ENCODE results near the gene EPB41L2.

The EPB41L2 gene

GRCh38 chr6:131039345-131039680 lies 23.7 kb downstream of the EPB41L2 start:
- H3K79me2 ChIP-seq (ENCODE audit: insufficient read depth, low read depth): peaks cover 16% of the 10 kb centered on the region
- no peak overlapping the region for H2AFZ ChIP-seq (ENCODE audit: low read depth)
- no peaks in the 10 kb centered on the region for H3K27me3 ChIP-seq (ENCODE audit: insufficient read depth, low read depth)
- H4K20me1 ChIP-seq (ENCODE audit: insufficient read depth): no peaks in the 10 kb centered on the region
- no peak for TF ChIP-seq CTCF (conservative IDR thresholded peaks at IDR 0.05; ENCODE audit: low read depth, low read length)
- H3K9ac ChIP-seq: no peak overlapping the region
- no peaks in the 10 kb centered on the region for H3K36me3 ChIP-seq (ENCODE audit: insufficient read depth)
- H3K4me1 ChIP-seq (ENCODE audit: low read depth, poor library complexity, severe bottlenecking): no peaks in the 10 kb centered on the region
- no peak overlapping the region for H3K4me3 ChIP-seq (IDR thresholded peaks at IDR 0.05; ENCODE audit: insufficient read depth, low read depth, low read length)
- H3K4me2 ChIP-seq: no peak overlapping the region
- H3K27ac ChIP-seq: no peak overlapping the region

GRCh38 chr6:131038597-131039344 lies 24.3 kb downstream of the EPB41L2 start:
- Histone ChIP-seq H2AFZ (ENCODE audit: low read depth) (no peak overlapping the region), H3K79me2 (ENCODE audit: insufficient read depth, low read depth) (peaks cover 16% of the 10 kb centered on the region)

GRCh38 chr6:131037194-131037897 lies 25.7 kb downstream of the EPB41L2 start:
- H3K79me2 ChIP-seq (ENCODE audit: insufficient read depth, low read depth): peaks cover 16% of the 10 kb centered on the region
- no peak overlapping the region for H3K27ac ChIP-seq
- no peaks in the 10 kb centered on the region for H3K27me3 ChIP-seq (ENCODE audit: insufficient read depth, low read depth)
- no peak overlapping the region for H3K4me3 ChIP-seq (IDR thresholded peaks at IDR 0.05; ENCODE audit: insufficient read depth, low read depth, low read length)
- no peaks in the 10 kb centered on the region for H4K20me1 ChIP-seq (ENCODE audit: insufficient read depth)
- no peaks in the 10 kb centered on the region for H3K4me1 ChIP-seq (ENCODE audit: low read depth, poor library complexity, severe bottlenecking)
- no peak for TF ChIP-seq CTCF (conservative IDR thresholded peaks at IDR 0.05; ENCODE audit: low read depth, low read length)
- H2AFZ ChIP-seq (ENCODE audit: low read depth): no peak overlapping the region
- no peak overlapping the region for H3K9ac ChIP-seq
- no peaks in the 10 kb centered on the region for H3K36me3 ChIP-seq (ENCODE audit: insufficient read depth)
- H3K4me2 ChIP-seq: no peak overlapping the region

More at GRCh38 chr6:131038597-131039344, 24.3 kb downstream of the EPB41L2 start:
- no peaks in the 10 kb centered on the region for H3K4me1 ChIP-seq (ENCODE audit: low read depth, poor library complexity, severe bottlenecking)
- no peaks in the 10 kb centered on the region for H3K36me3 ChIP-seq (ENCODE audit: insufficient read depth)
- no peak overlapping the region for H3K27ac ChIP-seq
- H3K27me3 ChIP-seq (ENCODE audit: insufficient read depth, low read depth): no peaks in the 10 kb centered on the region
- no peak for TF ChIP-seq CTCF (conservative IDR thresholded peaks at IDR 0.05; ENCODE audit: low read depth, low read length)
- no peak overlapping the region for H3K4me2 ChIP-seq
- no peaks in the 10 kb centered on the region for H4K20me1 ChIP-seq (ENCODE audit: insufficient read depth)
- no peak overlapping the region for H3K4me3 ChIP-seq (IDR thresholded peaks at IDR 0.05; ENCODE audit: insufficient read depth, low read depth, low read length)
- H3K9ac ChIP-seq: no peak overlapping the region

- Histone ChIP-seq H4K20me1 (ENCODE audit: insufficient read depth) (no peaks in the 10 kb centered on the region), H3K36me3 (ENCODE audit: insufficient read depth) (no peaks in the 10 kb centered on the region), H2AFZ (ENCODE audit: low read depth) (no peak overlapping the region), H3K9ac (no peak overlapping the region), H3K79me2 (ENCODE audit: insufficient read depth, low read depth) (peaks cover 16% of the 10 kb centered on the region), H3K4me3 (IDR thresholded peaks at IDR 0.05; ENCODE audit: insufficient read depth, low read depth, low read length) (no peak overlapping the region), H3K4me2 (no peak overlapping the region), H3K27ac (no peak overlapping the region), H3K27me3 (ENCODE audit: insufficient read depth, low read depth) (no peaks in the 10 kb centered on the region), H3K4me1 (ENCODE audit: low read depth, poor library complexity, severe bottlenecking) (no peaks in the 10 kb centered on the region)
- no peak for TF ChIP-seq CTCF (conservative IDR thresholded peaks at IDR 0.05; ENCODE audit: low read depth, low read length)
These were observed 26.4 kb downstream of the EPB41L2 start for GRCh38 chr6:131036601-131037000.

Data from KMS-11 (cell line).